GM12873 (cell line): ENCODE data around the gene GOLGA8S.
"Not testable (repeated sequence)": the region's sequence is repeated elsewhere in the genome, so short reads cannot be mapped to it uniquely, and the experiment has no call there.

Experiments
- TF ChIP-seq, protein P1 (sequence below): IDR thresholded peaks from 2 replicates; pipeline ENCODE4 v1.5.1; 2012; ENCODE audit warnings: low read depth, mild to moderate bottlenecking, moderate library complexity, low read length, control low read depth; ENCODE audit not compliant: insufficient read depth; ENCODE audit errors: missing control alignments

Gene GOLGA8S, protein sequence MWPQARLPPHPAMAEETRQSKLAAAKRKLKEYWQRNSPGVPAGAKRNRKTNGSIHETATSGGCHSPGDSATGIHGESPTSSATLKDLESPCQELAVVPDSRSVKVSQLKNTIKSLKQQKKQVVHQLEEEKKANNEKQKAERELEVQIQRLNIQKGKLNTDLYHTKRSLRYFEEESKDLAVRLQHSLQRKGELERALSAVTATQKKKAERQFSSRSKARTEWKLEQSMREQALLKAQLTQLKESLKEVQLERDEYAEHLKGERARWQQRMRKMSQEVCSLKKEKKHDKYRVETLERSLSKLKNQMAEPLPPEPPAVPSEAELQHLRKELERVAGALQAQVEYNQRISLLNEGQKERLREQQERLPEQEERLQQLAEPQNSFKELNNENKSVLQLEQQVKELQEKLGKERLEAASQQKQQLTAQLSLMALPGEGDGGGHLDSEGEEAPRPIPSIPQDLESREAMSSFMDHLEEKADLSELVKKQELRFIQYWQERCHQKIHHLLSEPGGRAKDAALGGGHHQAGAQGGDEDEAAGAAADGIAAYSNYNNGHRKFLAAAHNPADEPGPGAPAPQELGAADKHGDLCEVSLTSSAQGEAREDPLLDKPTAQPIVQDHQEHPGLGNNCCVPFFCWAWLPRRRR

DNA sequence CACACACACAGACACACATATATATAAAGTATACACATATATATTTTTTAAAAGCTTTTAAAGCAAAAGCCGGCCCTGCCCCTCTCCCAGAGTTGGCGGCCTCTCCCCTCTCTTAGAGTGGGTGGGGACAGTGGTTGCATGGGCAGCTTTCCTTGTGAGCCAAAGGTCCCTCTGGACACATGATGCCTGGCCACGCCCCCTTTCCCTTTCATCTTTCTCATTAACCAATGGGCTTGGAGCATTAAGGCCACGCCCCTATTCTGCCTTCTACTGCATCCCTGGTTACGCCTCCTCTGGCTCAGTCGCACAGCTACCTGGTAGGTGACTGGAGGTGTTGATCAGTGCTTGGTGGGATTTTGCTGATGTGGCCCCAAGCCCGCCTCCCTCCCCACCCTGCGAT is at the start of gene GOLGA8S:
GOLGA8S (plus strand) TSS at position 301 of the 400 bp plus-strand sequence; CDS start at position 363, 62 bp downstream.
- TF ChIP-seq, protein P1, sequence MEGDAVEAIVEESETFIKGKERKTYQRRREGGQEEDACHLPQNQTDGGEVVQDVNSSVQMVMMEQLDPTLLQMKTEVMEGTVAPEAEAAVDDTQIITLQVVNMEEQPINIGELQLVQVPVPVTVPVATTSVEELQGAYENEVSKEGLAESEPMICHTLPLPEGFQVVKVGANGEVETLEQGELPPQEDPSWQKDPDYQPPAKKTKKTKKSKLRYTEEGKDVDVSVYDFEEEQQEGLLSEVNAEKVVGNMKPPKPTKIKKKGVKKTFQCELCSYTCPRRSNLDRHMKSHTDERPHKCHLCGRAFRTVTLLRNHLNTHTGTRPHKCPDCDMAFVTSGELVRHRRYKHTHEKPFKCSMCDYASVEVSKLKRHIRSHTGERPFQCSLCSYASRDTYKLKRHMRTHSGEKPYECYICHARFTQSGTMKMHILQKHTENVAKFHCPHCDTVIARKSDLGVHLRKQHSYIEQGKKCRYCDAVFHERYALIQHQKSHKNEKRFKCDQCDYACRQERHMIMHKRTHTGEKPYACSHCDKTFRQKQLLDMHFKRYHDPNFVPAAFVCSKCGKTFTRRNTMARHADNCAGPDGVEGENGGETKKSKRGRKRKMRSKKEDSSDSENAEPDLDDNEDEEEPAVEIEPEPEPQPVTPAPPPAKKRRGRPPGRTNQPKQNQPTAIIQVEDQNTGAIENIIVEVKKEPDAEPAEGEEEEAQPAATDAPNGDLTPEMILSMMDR = not testable (repeated sequence)

DNA sequence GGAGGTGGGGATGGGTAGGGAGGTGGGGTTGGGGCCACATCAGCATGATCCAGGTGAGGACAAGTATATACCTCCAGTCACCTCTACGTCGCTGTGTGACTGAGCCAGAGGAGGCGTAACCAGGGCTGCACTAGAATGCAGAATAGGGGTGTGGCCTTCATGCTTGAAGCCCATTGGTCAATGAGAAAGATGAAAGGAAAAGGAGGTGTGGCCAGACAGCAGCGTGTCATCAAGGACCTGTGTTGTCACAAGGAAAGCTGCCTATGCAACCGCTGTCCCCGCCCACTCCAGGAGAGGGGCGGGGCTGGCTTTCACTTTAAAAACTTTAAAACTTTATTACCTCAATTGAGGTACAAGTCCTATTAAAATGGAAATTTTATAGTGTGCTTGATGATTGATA is 20.5 kb upstream of the GOLGA8S start, which contains the start of gene GOLGA6L26:
GOLGA6L26 (minus strand) TSS at position 101 of the 400 bp plus-strand sequence; CDS start at position 40, 61 bp downstream.
- TF ChIP-seq, protein P1 = not testable (repeated sequence)

DNA sequence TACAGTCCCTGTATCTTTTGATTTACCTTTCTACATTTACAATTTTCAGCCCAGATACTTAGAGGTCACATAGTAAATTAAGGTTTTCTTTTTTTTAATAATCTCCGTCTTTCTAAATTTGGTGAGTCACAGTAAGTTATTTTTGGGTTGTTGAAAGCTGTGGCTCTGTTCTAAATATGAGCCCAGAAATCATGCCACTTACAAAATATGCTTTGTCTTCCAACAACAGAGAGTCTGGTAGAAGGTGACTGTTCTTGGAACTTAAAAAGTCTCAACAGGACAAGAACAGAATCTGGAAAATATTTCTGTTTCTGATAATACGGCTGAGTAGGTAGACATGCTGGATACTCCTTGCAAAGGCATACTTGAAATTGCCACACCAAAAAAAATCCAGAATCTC is 16.0 kb downstream of the GOLGA8S start:
- TF ChIP-seq, protein P1 = no peak

DNA sequence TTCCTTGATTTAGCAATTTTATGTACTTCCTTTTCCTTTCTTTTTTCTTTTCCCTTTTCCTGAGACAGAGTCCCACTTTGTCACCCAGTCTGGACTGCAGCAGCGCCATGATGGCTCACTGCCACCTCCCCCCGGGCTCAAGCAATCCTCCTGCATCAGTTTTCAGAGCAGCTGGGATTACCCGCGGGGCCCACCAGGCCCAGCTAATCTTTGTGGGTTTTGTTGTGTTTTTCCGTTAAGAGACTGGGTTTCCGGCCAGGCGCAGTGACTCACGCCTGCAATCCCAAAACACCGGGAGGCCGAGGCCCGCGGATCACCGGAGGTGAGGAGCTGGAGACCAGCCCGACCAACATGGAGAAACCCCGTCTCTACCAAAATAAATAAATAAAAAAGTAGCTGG is 17.7 kb downstream of the GOLGA8S start:
- TF ChIP-seq, protein P1 = no peak

DNA sequence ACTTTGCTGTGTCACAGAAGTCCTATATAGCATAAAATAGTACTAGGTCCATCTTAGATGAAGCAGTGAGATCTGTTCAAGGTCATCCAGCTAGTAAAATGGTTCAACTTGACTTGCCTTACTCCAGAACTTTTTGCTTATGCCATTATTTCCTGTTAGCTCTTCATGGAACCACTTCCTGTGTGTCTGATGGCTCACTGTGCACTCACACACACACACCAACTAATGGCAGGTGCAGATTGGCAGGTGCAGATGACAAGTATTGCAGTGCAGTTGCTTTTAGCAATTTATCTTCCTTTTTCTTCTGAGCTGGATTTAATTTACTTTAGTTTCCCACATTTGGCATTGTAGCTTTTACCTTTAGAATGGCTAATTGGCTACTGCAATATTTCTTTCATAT is 29.8 kb downstream of the GOLGA8S start:
- TF ChIP-seq, protein P1 = no peak

DNA sequence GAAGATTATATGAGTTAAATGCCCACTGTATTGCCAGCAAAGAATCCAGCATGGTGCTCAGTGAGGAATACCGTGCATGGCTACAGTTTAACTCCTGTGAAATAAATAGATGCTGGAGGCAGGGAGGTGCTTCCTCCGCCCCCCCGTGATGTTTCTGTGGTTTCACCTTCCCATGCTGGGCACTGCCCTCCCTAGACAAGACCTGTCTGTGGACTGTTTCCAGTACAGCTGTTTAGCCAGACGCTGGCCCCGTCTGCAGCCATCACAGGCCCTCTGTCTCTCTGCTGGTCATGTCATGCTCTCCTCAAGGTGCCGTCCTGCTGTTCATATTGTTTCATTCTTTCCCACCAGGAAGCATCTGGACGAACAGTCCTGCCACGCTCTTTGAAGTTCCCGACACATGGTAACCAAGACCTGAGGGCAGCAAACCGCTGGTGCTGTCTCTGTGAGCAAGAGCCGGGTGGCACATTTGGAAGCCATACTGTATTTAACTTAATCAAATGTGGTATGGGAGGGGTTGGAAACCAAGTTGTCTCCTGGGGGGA is 31.4 kb downstream of the GOLGA8S start:
- TF ChIP-seq, protein P1 = no peak

DNA sequence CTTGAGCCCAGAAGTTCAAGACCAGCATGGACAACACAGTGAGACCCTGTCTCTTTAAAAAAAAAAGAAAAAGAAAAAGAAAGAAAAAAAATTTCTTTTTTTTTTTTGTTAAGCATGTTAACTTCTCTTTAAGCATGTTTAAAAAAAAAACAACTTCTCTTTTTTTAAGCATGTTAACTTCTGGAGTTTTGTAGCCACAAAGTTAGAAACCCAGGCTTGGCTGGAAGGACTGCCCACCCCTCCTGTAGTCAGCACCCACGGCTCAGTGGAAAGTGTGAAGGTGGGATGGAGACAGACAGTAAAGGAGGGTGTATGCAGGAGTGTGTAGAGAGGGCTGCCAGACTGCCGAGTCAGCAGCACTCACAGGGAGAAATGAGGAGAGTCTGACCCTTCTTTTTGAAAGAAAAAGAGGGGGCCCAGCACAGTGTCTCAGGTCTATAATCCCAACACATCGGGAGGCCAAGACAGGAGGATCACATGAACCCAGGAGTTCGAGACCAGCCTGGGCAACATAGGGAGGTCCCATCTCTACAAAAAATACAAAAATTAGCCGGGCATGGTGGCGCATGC is 33.2 kb downstream of the GOLGA8S start:
- TF ChIP-seq, protein P1 = no peak
